Smooth muscle cell (in vitro differentiated cells): ENCODE measurements around the gene PPEF1. TPM values are rescaled to one million over a fixed set of nuclear protein-coding genes. Genes with fewer than 3 reads are reported as not detected.

Experiments used
- DNase-seq: peaks from one replicate; lab custom pipeline; 2025; ENCODE audit not compliant: unreplicated experiment; lab: John Stamatoyannopoulos, UW
- H2AFZ ChIP-seq: fragments of 200-600 bp; sonication (generic); 2 replicates; pipeline ENCODE4 v1.6.0; 2016; ENCODE audit warnings: antibody characterized with exemption, low read depth, mild to moderate bottlenecking
- H3F3A ChIP-seq: fragments of 200-600 bp; sonication (generic); 2 replicates; pipeline ENCODE4 v1.6.0; 2017; ENCODE audit warnings: antibody characterized with exemption, low read depth
- H3K27ac ChIP-seq: fragments of 200-600 bp; sonication (generic); 2 replicates; pipeline ENCODE4 v1.5.1; 2016; ENCODE audit warnings: low read depth, mild to moderate bottlenecking
- H3K27me3 ChIP-seq: fragments of 200-600 bp; sonication (generic); 2 replicates; pipeline ENCODE4 v1.6.1; 2016; ENCODE audit warnings: low read depth, mild to moderate bottlenecking
- H3K36me3 ChIP-seq: fragments of 200-600 bp; sonication (generic); 2 replicates; pipeline ENCODE4 v1.5.1; 2016; ENCODE audit warnings: low read depth
- H3K4me1 ChIP-seq: fragments of 200-600 bp; sonication (generic); 2 replicates; pipeline ENCODE4 v1.5.1; 2016; ENCODE audit warnings: low read depth
- H3K4me2 ChIP-seq: fragments of 200-600 bp; sonication (generic); 2 replicates; pipeline ENCODE4 v1.6.0; 2016; ENCODE audit warnings: mild to moderate bottlenecking
- H3K4me3 ChIP-seq: fragments of 200-600 bp; sonication (generic); 2 replicates; pipeline ENCODE4 v1.5.1; 2016; ENCODE audit warnings: mild to moderate bottlenecking
- H3K79me2 ChIP-seq: fragments of 200-600 bp; sonication (generic); 2 replicates; pipeline ENCODE4 v1.6.0; 2016; ENCODE audit warnings: low read depth, mild to moderate bottlenecking
- H3K9ac ChIP-seq: fragments of 200-600 bp; sonication (generic); 2 replicates; pipeline ENCODE4 v1.6.0; 2016; ENCODE audit warnings: low read depth
- H3K9me3 ChIP-seq: fragments of 200-600 bp; sonication (generic); replicated peaks from 2 replicates; pipeline ENCODE4 v1.5.1; 2016; ENCODE audit warnings: low read depth
- H4K20me1 ChIP-seq: fragments of 200-600 bp; sonication (generic); 2 replicates; pipeline ENCODE4 v1.6.0; 2016; ENCODE audit warnings: low read depth
- WGBS: methylation state at CpG from one replicate; pipeline ENCODE4 v1.1.7; 2016; ENCODE audit warnings: low lambda C conversion rate; 5-methylcytosine and 5-hydroxymethylcytosine counted together
- polyA plus RNA-seq: library from polyadenylated mRNA; unstranded; fragments of >200 nt; fragmentation: Nextera tagmentation; extraction: Ambion mirVana; gene quantifications from 2 replicates; pipeline ENCODE4 v1.2.1, GENCODE V29; 2016
- total RNA-seq: library from RNA; depleted of rRNA; stranded (reverse); fragments of >200 nt; gene quantifications from 2 replicates; pipeline ENCODE4 v1.2.3, GENCODE V29; 2014
- TF ChIP-seq, protein P1 (sequence below): fragments of 200-600 bp; sonication (generic); IDR thresholded peaks from 2 replicates; pipeline ENCODE4 v1.5.1; 2017; ENCODE audit warnings: borderline replicate concordance, mild to moderate bottlenecking, antibody characterized with exemption; ENCODE audit not compliant: insufficient read depth, poor library complexity, severe bottlenecking

PPEF1 gene
- total and polyA plus RNA-seq, 2 experiments from 2014 or later: 0.32 to 0.40 TPM

DNA sequence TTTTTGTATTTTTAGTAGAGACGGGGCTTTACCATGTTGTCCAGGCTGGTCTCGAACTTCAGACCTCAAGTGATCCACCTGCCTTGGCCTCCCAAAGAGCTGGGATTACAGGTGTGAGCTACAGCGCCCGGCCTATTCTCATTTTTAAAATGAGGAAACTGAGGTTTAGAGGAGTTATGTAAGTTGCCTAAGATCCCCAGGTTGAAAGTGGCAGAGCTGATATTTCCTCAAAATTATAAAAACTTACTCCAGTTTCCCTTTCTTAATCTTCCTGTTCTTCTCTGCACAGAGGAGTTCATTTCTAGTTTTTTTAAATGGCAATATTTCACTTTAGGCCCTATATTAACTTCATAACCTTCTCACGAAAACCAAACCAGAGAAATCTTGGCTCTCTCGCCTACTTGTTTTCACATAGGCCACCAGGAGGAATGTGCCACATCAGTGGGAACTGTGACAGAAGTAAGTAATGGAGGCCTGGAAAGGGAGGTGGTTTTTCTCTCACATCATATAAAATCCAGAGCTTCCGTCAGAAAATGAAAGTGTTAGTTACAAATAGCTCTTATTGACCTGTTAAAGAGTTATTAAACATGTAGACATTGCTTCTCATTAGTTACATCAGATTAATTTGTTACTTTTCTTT, 19.5 kb upstream of the PPEF1 start:
- no peak overlapping the region for H3K9ac ChIP-seq

GRCh38 chrX:18691431-18691830, 16.0 kb upstream of the PPEF1 start:
- Histone ChIP-seq H3K4me2 (no peak overlapping the region), H3K36me3 (no peaks in the 10 kb centered on the region), H3K79me2 (no peaks in the 10 kb centered on the region), H3K4me1 (no peaks in the 10 kb centered on the region), H3K9me3 (no peaks in the 10 kb centered on the region), H3F3A (no peaks in the 10 kb centered on the region), H3K27me3 (no peaks in the 10 kb centered on the region), H3K4me3 (no peak overlapping the region), H4K20me1 (no peaks in the 10 kb centered on the region), H3K27ac (no peak overlapping the region), H2AFZ (no peak overlapping the region), H3K9ac (no peak overlapping the region)
- TF ChIP-seq, protein P1, sequence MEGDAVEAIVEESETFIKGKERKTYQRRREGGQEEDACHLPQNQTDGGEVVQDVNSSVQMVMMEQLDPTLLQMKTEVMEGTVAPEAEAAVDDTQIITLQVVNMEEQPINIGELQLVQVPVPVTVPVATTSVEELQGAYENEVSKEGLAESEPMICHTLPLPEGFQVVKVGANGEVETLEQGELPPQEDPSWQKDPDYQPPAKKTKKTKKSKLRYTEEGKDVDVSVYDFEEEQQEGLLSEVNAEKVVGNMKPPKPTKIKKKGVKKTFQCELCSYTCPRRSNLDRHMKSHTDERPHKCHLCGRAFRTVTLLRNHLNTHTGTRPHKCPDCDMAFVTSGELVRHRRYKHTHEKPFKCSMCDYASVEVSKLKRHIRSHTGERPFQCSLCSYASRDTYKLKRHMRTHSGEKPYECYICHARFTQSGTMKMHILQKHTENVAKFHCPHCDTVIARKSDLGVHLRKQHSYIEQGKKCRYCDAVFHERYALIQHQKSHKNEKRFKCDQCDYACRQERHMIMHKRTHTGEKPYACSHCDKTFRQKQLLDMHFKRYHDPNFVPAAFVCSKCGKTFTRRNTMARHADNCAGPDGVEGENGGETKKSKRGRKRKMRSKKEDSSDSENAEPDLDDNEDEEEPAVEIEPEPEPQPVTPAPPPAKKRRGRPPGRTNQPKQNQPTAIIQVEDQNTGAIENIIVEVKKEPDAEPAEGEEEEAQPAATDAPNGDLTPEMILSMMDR: no peak
- no peak for DNase-seq
- 50% methylated on average over 1 of the region's 1 CpG for WGBS

More for the DNA sequence above, 19.5 kb upstream of the PPEF1 start:
- H2AFZ ChIP-seq: no peak overlapping the region
- H3K36me3 ChIP-seq: no peaks in the 10 kb centered on the region
- no peaks in the 10 kb centered on the region for H3K27me3 ChIP-seq
- TF ChIP-seq, protein P1: no peak
- WGBS: 87% methylated on average over 7 of the region's 7 CpGs
- no peak overlapping the region for H3K27ac ChIP-seq
- DNase-seq: no peak
- H3K4me2 ChIP-seq: no peak overlapping the region
- no peaks in the 10 kb centered on the region for H4K20me1 ChIP-seq
- no peaks in the 10 kb centered on the region for H3K4me1 ChIP-seq
- no peak overlapping the region for H3K4me3 ChIP-seq
- no peaks in the 10 kb centered on the region for H3K9me3 ChIP-seq
- no peaks in the 10 kb centered on the region for H3F3A ChIP-seq
- no peaks in the 10 kb centered on the region for H3K79me2 ChIP-seq

DNA sequence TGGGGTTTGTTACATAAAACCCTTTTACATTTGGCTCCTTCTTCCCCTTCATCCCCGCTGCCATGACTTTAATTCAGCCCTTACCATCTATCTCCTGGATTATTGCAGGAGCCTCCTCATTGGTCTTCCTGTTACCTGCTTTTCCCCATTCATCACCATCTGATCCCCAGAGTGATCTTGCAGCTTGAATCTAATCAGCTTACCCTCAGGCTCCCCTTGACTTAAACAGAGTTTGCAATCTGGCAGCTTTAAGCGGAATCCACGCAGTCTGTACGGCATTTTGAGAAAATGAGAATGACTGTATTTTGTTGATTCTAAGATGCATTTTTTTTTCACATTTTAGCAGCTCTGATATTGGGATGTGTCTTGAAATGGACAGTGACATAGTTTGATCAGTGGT, 14.9 kb upstream of the PPEF1 start:
- Histone ChIP-seq H2AFZ (no peak overlapping the region), H3K4me1 (no peaks in the 10 kb centered on the region), H4K20me1 (no peaks in the 10 kb centered on the region), H3K9me3 (no peaks in the 10 kb centered on the region), H3K4me3 (no peak overlapping the region), H3K4me2 (no peak overlapping the region), H3K27me3 (no peaks in the 10 kb centered on the region), H3K27ac (no peak overlapping the region), H3F3A (no peaks in the 10 kb centered on the region), H3K79me2 (no peaks in the 10 kb centered on the region), H3K36me3 (no peaks in the 10 kb centered on the region), H3K9ac (no peak overlapping the region)
- DNase-seq: no peak
- 87% methylated on average over 4 of the region's 4 CpGs for WGBS
- TF ChIP-seq, protein P1: no peak

DNA sequence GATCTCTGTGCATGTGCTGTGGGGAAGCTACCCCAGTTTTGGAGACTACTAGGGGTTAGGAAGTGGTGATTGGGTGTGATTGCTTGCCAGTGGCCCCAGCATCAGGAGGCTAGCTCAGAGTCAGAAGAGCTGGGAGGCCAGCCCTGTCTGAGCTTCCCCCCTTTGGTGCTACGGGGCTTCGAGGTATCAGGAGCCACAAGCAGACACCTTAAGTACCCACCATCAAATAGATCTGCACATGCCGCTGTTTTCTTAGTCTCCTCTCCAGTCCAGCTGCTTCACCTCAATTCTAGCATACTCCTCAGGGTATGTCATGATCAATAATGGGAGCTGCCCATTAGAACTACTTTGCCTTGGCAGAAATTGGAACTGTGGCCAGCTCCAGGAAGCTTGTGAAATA, 10.8 kb upstream of the PPEF1 start:
- 91% methylated on average over 3 of the region's 3 CpGs for WGBS
- TF ChIP-seq, protein P1: no peak
- H3K9me3 ChIP-seq: no peaks in the 10 kb centered on the region
- no peak overlapping the region for H3K4me3 ChIP-seq
- no peaks in the 10 kb centered on the region for H3K4me1 ChIP-seq
- H3K36me3 ChIP-seq: no peaks in the 10 kb centered on the region
- H3K27me3 ChIP-seq: no peaks in the 10 kb centered on the region
- no peak overlapping the region for H2AFZ ChIP-seq
- no peak for DNase-seq
- H3K4me2 ChIP-seq: no peak overlapping the region
- H3K9ac ChIP-seq: no peak overlapping the region
- no peaks in the 10 kb centered on the region for H3F3A ChIP-seq
- H3K27ac ChIP-seq: no peak overlapping the region
- H3K79me2 ChIP-seq: no peaks in the 10 kb centered on the region
- H4K20me1 ChIP-seq: no peaks in the 10 kb centered on the region
